Common myeloid progenitor, CD34-positive (primary cell): ENCODE data around the gene S1PR3.

Experiments used
- CTCF ChIA-PET: fragments of 350-600 bp; sonication (Branson Sonifier 250); formaldehyde crosslinking; loops from one replicate; lab custom pipeline; 2021; ENCODE audit warnings: antibody characterized with exemption; lab: Charles Lee
- POLR2A ChIA-PET: fragments of 350-600 bp; sonication (Branson Sonifier 250); formaldehyde crosslinking; loops from one replicate; lab custom pipeline; 2021; ENCODE audit warnings: antibody characterized with exemption; lab: Charles Lee
- DNase-seq, 3 donors: peaks; one replicate each; pipeline versions ENCODE4 v3.0.0 to v3.0.0-alpha.2; 2013
- H3K27ac ChIP-seq, 2 experiments: 1 replicate in 1 of 2; 2 replicates in 1 of 2; pipeline ENCODE4 v1.7.0; 2013; ENCODE audit warnings: inconsistent platforms in 2 of 2, low read length in 2 of 2, mild to moderate bottlenecking in 2 of 2, low read depth in 1 of 2, moderate library complexity in 1 of 2; ENCODE audit not compliant: severe bottlenecking in 2 of 2, insufficient read depth in 1 of 2, poor library complexity in 1 of 2
- H3K27me3 ChIP-seq, 5 experiments: replicated peaks in 2 of 5; 1 replicate in 3 of 5; 2 replicates in 2 of 5; pipeline versions ENCODE4 v1.6.1 to v1.7.0; 2013; ENCODE audit warnings: low read length in 4 of 5, mild to moderate bottlenecking in 2 of 5, moderate library complexity in 2 of 5, inconsistent platforms in 1 of 5; ENCODE audit not compliant: insufficient read depth in 5 of 5, control insufficient read depth in 4 of 5
- H3K36me3 ChIP-seq, 4 experiments: 1 replicate in 2 of 4; 2 replicates in 2 of 4; pipeline versions ENCODE4 v1.6.1 to v1.7.0; 2013; ENCODE audit warnings: low read length in 3 of 4, control low read depth in 1 of 4, mild to moderate bottlenecking in 1 of 4; ENCODE audit not compliant: control insufficient read depth in 4 of 4, insufficient read depth in 4 of 4
- H3K4me1 ChIP-seq, 4 experiments: 1 replicate in 3 of 4; 2 replicates in 1 of 4; pipeline versions ENCODE4 v1.6.1 to v1.7.1; 2013; ENCODE audit warnings: low read length in 3 of 4, mild to moderate bottlenecking in 3 of 4, control low read depth in 1 of 4, inconsistent platforms in 1 of 4, moderate library complexity in 1 of 4; ENCODE audit not compliant: control insufficient read depth in 4 of 4, insufficient read depth in 4 of 4; ENCODE audit errors: control extremely low read depth in 1 of 4
- H3K4me3 ChIP-seq, 7 experiments: 1 replicate in 4 of 7; 2 replicates in 3 of 7; pipeline versions ENCODE4 v1.5.1 to v1.7.0; 2013; ENCODE audit warnings: mild to moderate bottlenecking in 7 of 7, low read length in 6 of 7, moderate library complexity in 6 of 7, inconsistent platforms in 2 of 7, low read depth in 2 of 7, control low read depth in 1 of 7; ENCODE audit not compliant: insufficient read depth in 4 of 7, control insufficient read depth in 1 of 7; ENCODE audit errors: extremely low read depth in 1 of 7
- H3K9me3 ChIP-seq, 5 experiments: 1 replicate in 4 of 5; 2 replicates in 1 of 5; pipeline versions ENCODE4 v1.6.1 to v1.7.1; 2013; ENCODE audit warnings: low read length in 4 of 5, mild to moderate bottlenecking in 2 of 5, inconsistent platforms in 1 of 5, low read depth in 1 of 5, moderate library complexity in 1 of 5; ENCODE audit not compliant: control insufficient read depth in 4 of 5, insufficient read depth in 2 of 5; ENCODE audit errors: control extremely low read depth in 1 of 5
- WGBS: methylation state at CpG from one replicate; pipeline ENCODE4 v1.1.5; 2013; ENCODE audit not compliant: insufficient coverage; 5-methylcytosine and 5-hydroxymethylcytosine counted together

The S1PR3 gene

GRCh38 chr9:89008055-89008743 lies 16.9 kb downstream of the S1PR3 start:
- 95% methylated on average over 8 of the region's 9 CpGs for WGBS
- ChIA-PET POLR2A (no interaction called here), CTCF (no interaction called here)
- DNase-seq = no peak
- H3K36me3 ChIP-seq = no peaks in the 10 kb centered on the region
- peaks cover 0 to 17% (median 3%) of the 10 kb centered on the region in 5 experiments for H3K27me3 ChIP-seq
- H3K4me3 ChIP-seq = no peak overlapping the region
- no peak overlapping the region for H3K27ac ChIP-seq
- H3K9me3 ChIP-seq = no peaks in the 10 kb centered on the region
- H3K4me1 ChIP-seq = no peaks in the 10 kb centered on the region

- DNase-seq = peak in 2 of 3 donors; percentile 45 to 50
- Histone ChIP-seq H3K4me3 (no peak overlapping the region), H3K36me3 (no peaks in the 10 kb centered on the region), H3K4me1 (no peaks in the 10 kb centered on the region), H3K9me3 (no peaks in the 10 kb centered on the region), H3K27me3 (peaks cover 0 to 13% (median 3%) of the 10 kb centered on the region in 5 experiments), H3K27ac (no peak overlapping the region)
- POLR2A ChIA-PET = no interaction called here
- WGBS = 61% methylated on average over 8 of the region's 12 CpGs
- CTCF ChIA-PET = no interaction called here
Measured at GRCh38 chr9:89008744-89009545, 17.7 kb downstream of the S1PR3 start.

GRCh38 chr9:89009546-89009840 lies 18.2 kb downstream of the S1PR3 start:
- Histone ChIP-seq H3K4me3 (no peak overlapping the region), H3K27ac (no peak overlapping the region), H3K9me3 (no peaks in the 10 kb centered on the region), H3K27me3 (peaks cover 0 to 13% (median 3%) of the 10 kb centered on the region in 5 experiments), H3K36me3 (no peaks in the 10 kb centered on the region), H3K4me1 (no peaks in the 10 kb centered on the region)
- ChIA-PET POLR2A (no interaction called here), CTCF (interaction anchor here (1.3 kb wide), 2 partner anchors 18 to 1059 kb away, joined by 3 read pairs; no protein-coding TSS in a partner anchor)
- over 99% methylated on average over 9 of the region's 9 CpGs for WGBS
- no peak for DNase-seq

- H3K27ac ChIP-seq = no peak overlapping the region
- H3K9me3 ChIP-seq = no peaks in the 10 kb centered on the region
- CTCF ChIA-PET = interaction anchor here (1.3 kb wide), 2 partner anchors 18 to 1059 kb away, joined by 3 read pairs; no protein-coding TSS in a partner anchor
- peaks cover 0 to 9% (median 4%) of the 10 kb centered on the region in 5 experiments for H3K27me3 ChIP-seq
- H3K4me3 ChIP-seq = no peak overlapping the region
- DNase-seq = no peak
- 81% methylated on average over 7 of the region's 10 CpGs for WGBS
- no peaks in the 10 kb centered on the region for H3K4me1 ChIP-seq
- no peaks in the 10 kb centered on the region for H3K36me3 ChIP-seq
- POLR2A ChIA-PET = no interaction called here
Measured at GRCh38 chr9:89010056-89010455, 18.8 kb downstream of the S1PR3 start.

- Histone ChIP-seq H3K27me3 (peaks cover 0 to 4% (median 3%) of the 10 kb centered on the region in 5 experiments), H3K27ac (no peak overlapping the region), H3K36me3 (no peaks in the 10 kb centered on the region), H3K4me1 (no peaks in the 10 kb centered on the region), H3K4me3 (no peak overlapping the region), H3K9me3 (no peaks in the 10 kb centered on the region)
- ChIA-PET POLR2A (no interaction called here), CTCF (interaction anchor here (1.3 kb wide), 2 partner anchors 19 to 1060 kb away, joined by 3 read pairs; no protein-coding TSS in a partner anchor)
- no peak for DNase-seq
- 100% methylated on average over 5 of the region's 6 CpGs for WGBS
Measured at GRCh38 chr9:89010526-89011111, 19.4 kb downstream of the S1PR3 start.

GRCh38 chr9:89011683-89012082 lies 20.4 kb downstream of the S1PR3 start:
- Histone ChIP-seq H3K4me1 (no peaks in the 10 kb centered on the region), H3K27me3 (peaks cover 0 to 4% (median 0%) of the 10 kb centered on the region in 5 experiments), H3K9me3 (peaks cover 0 to 1% (median 0%) of the 10 kb centered on the region in 5 experiments), H3K27ac (no peak overlapping the region), H3K36me3 (no peaks in the 10 kb centered on the region), H3K4me3 (no peak overlapping the region)
- ChIA-PET CTCF (no interaction called here), POLR2A (no interaction called here)
- no peak for DNase-seq
- 100% methylated on average over 2 of the region's 2 CpGs for WGBS
